GM12865 (cell line): ENCODE results near the gene RBPJ.

Source experiments
- DNase-seq: peaks from one replicate; pipeline ENCODE4 v3.0.0; 2010; ENCODE audit warnings: low read depth
- H3K4me3 ChIP-seq: 2 replicates; pipeline ENCODE4 v1.5.1; 2011; ENCODE audit warnings: mild to moderate bottlenecking, low read depth, low read length, control low read depth
- TF ChIP-seq, protein P1 (sequence below): IDR thresholded peaks from 2 replicates; pipeline ENCODE4 v1.5.1; 2011; ENCODE audit warnings: low read length, control low read depth, low read depth, inconsistent platforms; ENCODE audit not compliant: insufficient read depth; ENCODE audit errors: missing control alignments

RBPJ gene

GRCh38 chr4:26424153-26424552 lies 103.3 kb downstream of the RBPJ start:
- no peak overlapping the region for H3K4me3 ChIP-seq
- DNase-seq, result no peak
- TF ChIP-seq, protein P1, sequence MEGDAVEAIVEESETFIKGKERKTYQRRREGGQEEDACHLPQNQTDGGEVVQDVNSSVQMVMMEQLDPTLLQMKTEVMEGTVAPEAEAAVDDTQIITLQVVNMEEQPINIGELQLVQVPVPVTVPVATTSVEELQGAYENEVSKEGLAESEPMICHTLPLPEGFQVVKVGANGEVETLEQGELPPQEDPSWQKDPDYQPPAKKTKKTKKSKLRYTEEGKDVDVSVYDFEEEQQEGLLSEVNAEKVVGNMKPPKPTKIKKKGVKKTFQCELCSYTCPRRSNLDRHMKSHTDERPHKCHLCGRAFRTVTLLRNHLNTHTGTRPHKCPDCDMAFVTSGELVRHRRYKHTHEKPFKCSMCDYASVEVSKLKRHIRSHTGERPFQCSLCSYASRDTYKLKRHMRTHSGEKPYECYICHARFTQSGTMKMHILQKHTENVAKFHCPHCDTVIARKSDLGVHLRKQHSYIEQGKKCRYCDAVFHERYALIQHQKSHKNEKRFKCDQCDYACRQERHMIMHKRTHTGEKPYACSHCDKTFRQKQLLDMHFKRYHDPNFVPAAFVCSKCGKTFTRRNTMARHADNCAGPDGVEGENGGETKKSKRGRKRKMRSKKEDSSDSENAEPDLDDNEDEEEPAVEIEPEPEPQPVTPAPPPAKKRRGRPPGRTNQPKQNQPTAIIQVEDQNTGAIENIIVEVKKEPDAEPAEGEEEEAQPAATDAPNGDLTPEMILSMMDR, result no peak

GRCh38 chr4:26424838-26425237 lies 104.0 kb downstream of the RBPJ start:
- H3K4me3 ChIP-seq, result no peak overlapping the region
- DNase-seq, result no peak
- TF ChIP-seq, protein P1, result no peak

DNA sequence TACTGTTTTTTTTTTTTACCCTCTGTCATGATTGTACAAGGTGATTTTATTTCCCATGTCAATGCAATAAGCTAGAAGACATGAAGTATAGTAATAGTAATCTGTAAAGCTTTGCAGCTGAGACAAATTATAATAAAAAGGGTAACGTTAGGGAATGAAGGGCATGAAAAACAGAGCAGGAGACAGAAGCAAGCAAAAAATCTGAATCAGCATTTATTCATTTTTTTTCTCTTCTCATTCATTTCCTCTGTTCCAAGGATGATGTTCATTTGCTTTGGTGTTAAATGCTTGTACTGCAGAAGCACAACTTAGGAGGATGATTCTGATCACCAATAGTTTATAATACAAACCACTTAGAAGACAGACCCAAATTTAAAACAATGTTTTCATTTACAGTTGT lies 105.1 kb downstream of the RBPJ start:
- TF ChIP-seq, protein P1, result no peak
- H3K4me3 ChIP-seq, result no peak overlapping the region
- no peak for DNase-seq

DNA sequence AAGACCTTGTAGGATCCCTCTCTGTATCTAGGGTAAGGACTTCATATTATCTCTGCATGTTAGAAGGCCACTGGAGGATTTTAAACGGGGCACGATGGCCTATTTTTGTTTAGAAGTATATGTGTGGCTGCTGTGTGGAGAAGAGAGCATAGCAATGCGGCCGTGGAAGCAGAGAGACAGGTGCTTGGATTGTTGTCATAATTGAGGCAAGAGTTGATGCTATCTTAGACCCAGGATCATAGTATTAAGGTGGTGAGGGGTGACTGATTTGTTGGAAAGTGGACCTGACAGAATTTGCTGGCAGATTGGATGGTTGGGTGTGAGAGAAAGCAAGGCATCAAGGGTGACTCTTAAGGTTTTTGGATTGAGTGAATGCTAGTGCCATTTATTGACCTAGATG lies 106.1 kb downstream of the RBPJ start:
- no peak overlapping the region for H3K4me3 ChIP-seq
- TF ChIP-seq, protein P1, result no peak
- no peak for DNase-seq

GRCh38 chr4:26429910-26430309 lies 109.1 kb downstream of the RBPJ start:
- TF ChIP-seq, protein P1, result no peak
- no peak for DNase-seq
- H3K4me3 ChIP-seq, result no peak overlapping the region

GRCh38 chr4:26431461-26432180 lies 110.8 kb downstream of the RBPJ start:
- TF ChIP-seq, protein P1, result no peak
- DNase-seq, result no peak
- H3K4me3 ChIP-seq, result no peak overlapping the region

DNA sequence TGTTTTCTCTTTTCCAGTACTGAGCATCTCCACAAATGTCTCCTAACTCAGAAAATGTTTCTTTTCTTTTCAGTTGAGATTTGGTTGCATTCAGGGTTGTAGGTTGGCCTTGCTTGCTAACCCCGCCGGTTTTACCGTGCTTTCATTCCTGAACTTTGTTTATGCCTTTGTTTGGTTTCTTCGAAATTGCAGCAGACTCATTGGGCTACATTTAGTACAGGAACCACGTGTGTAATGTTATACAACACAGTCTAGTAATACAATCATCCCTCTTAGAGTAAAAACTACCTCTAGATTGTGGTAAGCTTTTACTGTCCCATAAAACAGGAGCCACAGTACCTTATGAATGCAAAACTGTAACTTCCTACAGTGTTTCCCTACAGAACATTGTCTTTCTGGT lies 111.6 kb downstream of the RBPJ start:
- TF ChIP-seq, protein P1, result no peak
- H3K4me3 ChIP-seq, result no peak overlapping the region

More for the DNA sequence above, 111.6 kb downstream of the RBPJ start:
- DNase-seq, result no peak
